GM23338 (cell line): Measurements from ENCODE around the gene CAMSAP1. TPM values are rescaled to one million over a fixed set of nuclear protein-coding genes. Genes with fewer than 3 reads are reported as not detected.

Source experiments
- ATAC-seq: fragments of 200-7000 bp; cut with Tn5 transposase; 3 replicates; pipeline ENCODE4 v1.9.1; 2020
- DNase-seq: peaks from one replicate; pipeline ENCODE4 v3.0.0-alpha.2; 2015; ENCODE audit warnings: low spot score
- H2AFZ ChIP-seq: fragments of 200-600 bp; sonication (generic); 2 replicates; pipeline ENCODE4 v1.8.0; 2016; ENCODE audit warnings: antibody characterized with exemption, mild to moderate bottlenecking, moderate library complexity
- H3F3A ChIP-seq: fragments of 200-600 bp; sonication (generic); replicated peaks from 2 replicates; pipeline ENCODE4 v1.8.0; 2017; ENCODE audit warnings: antibody characterized with exemption, mixed run types, low read depth
- H3K27ac ChIP-seq: fragments of 200-600 bp; sonication (generic); 2 replicates; pipeline ENCODE4 v1.6.1; 2016; ENCODE audit warnings: low read depth
- H3K27me3 ChIP-seq: fragments of 200-600 bp; sonication (generic); 2 replicates; pipeline ENCODE4 v1.8.0; 2016; ENCODE audit warnings: mild to moderate bottlenecking, mixed run types, moderate library complexity; ENCODE audit not compliant: insufficient read depth
- H3K36me3 ChIP-seq: fragments of 200-600 bp; sonication (generic); 2 replicates; pipeline ENCODE4 v1.8.0; 2016; ENCODE audit warnings: mild to moderate bottlenecking; ENCODE audit not compliant: insufficient read depth
- H3K4me1 ChIP-seq: fragments of 200-600 bp; sonication (generic); 2 replicates; pipeline ENCODE4 v1.8.0; 2016; ENCODE audit warnings: mild to moderate bottlenecking, moderate library complexity; ENCODE audit not compliant: insufficient read depth
- H3K4me2 ChIP-seq: fragments of 200-600 bp; sonication (generic); 2 replicates; pipeline ENCODE4 v1.7.1; 2017; ENCODE audit warnings: mixed run types
- H3K4me3 ChIP-seq: fragments of 200-600 bp; sonication (generic); 2 replicates; pipeline ENCODE4 v1.6.1; 2016; ENCODE audit warnings: mixed run types
- H3K79me2 ChIP-seq: fragments of 200-600 bp; sonication (generic); replicated peaks from 2 replicates; pipeline ENCODE4 v1.8.0; 2017; ENCODE audit warnings: mild to moderate bottlenecking; ENCODE audit not compliant: insufficient read depth
- H3K9me2 ChIP-seq: fragments of 200-600 bp; sonication (generic); 2 replicates; pipeline ENCODE4 v1.8.0; 2017; ENCODE audit not compliant: insufficient read depth
- H4K20me1 ChIP-seq: fragments of 200-600 bp; sonication (generic); replicated peaks from 2 replicates; pipeline ENCODE4 v1.8.0; 2017; ENCODE audit warnings: mild to moderate bottlenecking; ENCODE audit not compliant: insufficient read depth
- H3K27ac Mint-ChIP-seq: 2 replicates; pipeline ENCODE4 v1.8.0; 2020; ENCODE audit warnings: inconsistent platforms, mild to moderate bottlenecking, moderate library complexity, mixed read lengths
- H3K27me3 Mint-ChIP-seq: 3 replicates; pipeline ENCODE4 v1.8.0; 2022; ENCODE audit warnings: low read depth, mild to moderate bottlenecking, moderate library complexity, mixed read lengths, inconsistent platforms; ENCODE audit not compliant: insufficient read depth, poor library complexity
- H3K36me3 Mint-ChIP-seq: 3 replicates; pipeline ENCODE4 v1.8.0; 2021; ENCODE audit warnings: low read depth, mild to moderate bottlenecking, inconsistent platforms, moderate library complexity, mixed read lengths
- H3K4me1 Mint-ChIP-seq: 3 replicates; pipeline ENCODE4 v1.8.0; 2020; ENCODE audit warnings: mild to moderate bottlenecking, inconsistent platforms, mixed read lengths
- H3K4me3 Mint-ChIP-seq: 3 replicates; pipeline ENCODE4 v1.8.0; 2021; ENCODE audit warnings: moderate library complexity, mild to moderate bottlenecking, inconsistent platforms, mixed read lengths
- H3K9me3 Mint-ChIP-seq: 3 replicates; pipeline ENCODE4 v1.8.0; 2020; ENCODE audit warnings: moderate library complexity, mild to moderate bottlenecking, inconsistent platforms, mixed read lengths
- CREB1 ChIP-seq: fragments of 250-450 bp; sonication (Bioruptor Pico); IDR thresholded peaks from 2 replicates; pipeline ENCODE4 v1.5.0; 2020; ENCODE audit warnings: low read depth, mild to moderate bottlenecking, moderate library complexity
- CTCF ChIP-seq, 2 experiments: fragments of 200-600 bp in 1 of 2; sonication (generic) in 1 of 2; conservative IDR thresholded peaks; 2 replicates each; pipeline versions ENCODE4 v1.5.1 to v1.6.1; 2016 to 2017; ENCODE audit warnings: antibody characterized with exemption in 2 of 2, low read depth in 2 of 2, mild to moderate bottlenecking in 2 of 2, moderate library complexity in 1 of 2
- ETS1 ChIP-seq: IDR thresholded peaks from 2 replicates; pipeline ENCODE4 v1.6.1; 2016; ENCODE audit warnings: antibody characterized with exemption
- EZH2 ChIP-seq: fragments of 200-600 bp; sonication (generic); IDR thresholded peaks from one replicate; pipeline ENCODE4 v1.8.0; 2017; ENCODE audit warnings: antibody characterized with exemption, mild to moderate bottlenecking, low read depth; ENCODE audit not compliant: unreplicated experiment
- EZH2phosphoT487 ChIP-seq: fragments of 200-600 bp; sonication (generic); IDR thresholded peaks from one replicate; pipeline ENCODE4 v1.8.1; 2018; ENCODE audit warnings: antibody characterized with exemption; ENCODE audit not compliant: unreplicated experiment
- JUNB ChIP-seq: IDR thresholded peaks from one replicate; pipeline ENCODE4 v1.6.1; 2016; ENCODE audit warnings: antibody characterized with exemption; ENCODE audit not compliant: unreplicated experiment
- NANOG ChIP-seq: IDR thresholded peaks from 2 replicates; pipeline ENCODE4 v1.6.1; 2016; ENCODE audit warnings: antibody characterized with exemption, borderline replicate concordance
- POLR2AphosphoS5 ChIP-seq: IDR thresholded peaks from 2 replicates; pipeline ENCODE4 v1.6.1; 2016; ENCODE audit warnings: antibody characterized with exemption, low read depth
- REST ChIP-seq: IDR thresholded peaks from one replicate; pipeline ENCODE4 v1.6.1; 2018; ENCODE audit warnings: antibody characterized with exemption; ENCODE audit not compliant: unreplicated experiment
- STAT1 ChIP-seq: IDR thresholded peaks from one replicate; pipeline ENCODE4 v1.6.1; 2016; ENCODE audit warnings: antibody characterized with exemption; ENCODE audit not compliant: unreplicated experiment
- ZNF114 ChIP-seq: fragments of 250-450 bp; sonication (Bioruptor Pico); IDR thresholded peaks from 2 replicates; pipeline ENCODE4 v1.5.0; 2020; ENCODE audit warnings: mild to moderate bottlenecking, moderate library complexity
- polyA plus RNA-seq: library from polyadenylated mRNA; unstranded; fragments of >200 nt; fragmentation: Nextera tagmentation; extraction: Ambion mirVana; gene quantifications from 2 replicates; pipeline ENCODE4 v1.2.1, GENCODE V29; 2016
- total RNA-seq: library from RNA; depleted of rRNA; stranded (reverse); fragments of >200 nt; shearing (Covaris generic); gene quantifications from 2 replicates; pipeline ENCODE4 v1.2.3, GENCODE V29; 2014

The CAMSAP1 gene
- total and polyA plus RNA-seq, 2 experiments from 2014 or later: 6.9 to 75.4 TPM

GRCh38 chr9:135799261-135799660 lies 108.1 kb downstream of the CAMSAP1 start:
- TF ChIP-seq POLR2AphosphoS5 (no peak), ETS1 (no peak)
- H2AFZ ChIP-seq: no peak overlapping the region
- H3K9me3 Mint-ChIP-seq: no peaks in the 10 kb centered on the region
- H3K27me3 Mint-ChIP-seq: peaks cover 12% of the 10 kb centered on the region
- no peaks in the 10 kb centered on the region for H3K36me3 Mint-ChIP-seq
- no peaks in the 10 kb centered on the region for H3K27me3 ChIP-seq
- DNase-seq: no peak
- H3F3A ChIP-seq: no peaks in the 10 kb centered on the region
- H3K36me3 ChIP-seq: no peaks in the 10 kb centered on the region
- H3K79me2 ChIP-seq: no peaks in the 10 kb centered on the region
- H3K4me2 ChIP-seq: no peak overlapping the region
- no peak for ATAC-seq
- H4K20me1 ChIP-seq: no peaks in the 10 kb centered on the region
- no peak overlapping the region for H3K4me3 ChIP-seq
- H3K9me2 ChIP-seq: no peaks in the 10 kb centered on the region
- H3K27ac ChIP-seq: no peak overlapping the region
- H3K4me1 Mint-ChIP-seq: peaks cover 11% of the 10 kb centered on the region
- H3K4me1 ChIP-seq: no peaks in the 10 kb centered on the region
- no peak overlapping the region for H3K27ac Mint-ChIP-seq
- H3K4me3 Mint-ChIP-seq: no peak overlapping the region

- H3K4me1 Mint-ChIP-seq: peaks cover 8% of the 10 kb centered on the region
- H3K36me3 Mint-ChIP-seq: no peaks in the 10 kb centered on the region
- H3K27ac Mint-ChIP-seq: no peak overlapping the region
Measured at GRCh38 chr9:135798263-135798585, 109.1 kb downstream of the CAMSAP1 start.

More at GRCh38 chr9:135798263-135798585, 109.1 kb downstream of the CAMSAP1 start:
- DNase-seq (no peak), ATAC-seq (no peak)
- no peaks in the 10 kb centered on the region for H3F3A ChIP-seq
- H3K27ac ChIP-seq: no peak overlapping the region
- no peaks in the 10 kb centered on the region for H4K20me1 ChIP-seq
- Mint-ChIP-seq H3K27me3 (peaks cover 12% of the 10 kb centered on the region), H3K4me3 (no peak overlapping the region), H3K9me3 (no peaks in the 10 kb centered on the region)
- no peaks in the 10 kb centered on the region for H3K79me2 ChIP-seq
- no peaks in the 10 kb centered on the region for H3K36me3 ChIP-seq
- no peaks in the 10 kb centered on the region for H3K4me1 ChIP-seq
- no peak for TF ChIP-seq POLR2AphosphoS5
- TF ChIP-seq ZNF114: no peak
- no peak for TF ChIP-seq CREB1 (CRISPR knock-in tag)
- TF ChIP-seq CTCF (conservative IDR thresholded peaks at IDR 0.05; ENCODE audit: low read depth in 2 of 2): no peak
- TF ChIP-seq JUNB: no peak
- no peak for TF ChIP-seq ETS1
- no peak for TF ChIP-seq STAT1
- no peak for TF ChIP-seq NANOG
- no peak for TF ChIP-seq EZH2phosphoT487
- no peak for TF ChIP-seq REST
- TF ChIP-seq EZH2: no peak
- no peaks in the 10 kb centered on the region for H3K9me2 ChIP-seq
- no peak overlapping the region for H2AFZ ChIP-seq
- H3K4me3 ChIP-seq: no peak overlapping the region
- H3K27me3 ChIP-seq: no peaks in the 10 kb centered on the region
- no peak overlapping the region for H3K4me2 ChIP-seq
